Posterior cingulate gyrus (tissue), 11 donors: Measurements from ENCODE around the gene PLEKHG1.

ENCODE experiments used
- DNase-seq, 10 donors: peaks; one replicate each; pipeline versions ENCODE4 v3.0.0 to v3.0.0-alpha.2; 2020 to 2021; ENCODE audit warnings: mixed read lengths in 3 of 10
- intact Hi-C: fragments of 100-400 bp; cut with DNase I; formaldehyde crosslinking; loops from one replicate; pipeline ENCODE4 v1.15.1; 2023

PLEKHG1 gene

GRCh38 chr6:150617062-150617461 is 17.4 kb downstream of the PLEKHG1 start:
- intact Hi-C loops = no loop called here
- DNase-seq = no peak

- intact Hi-C loops = no loop called here
- DNase-seq = no peak
Measured at GRCh38 chr6:150617496-150618460, 18.1 kb downstream of the PLEKHG1 start.

- intact Hi-C loops = no loop called here
- no peak for DNase-seq
Measured at GRCh38 chr6:150619275-150619674, 19.6 kb downstream of the PLEKHG1 start.

GRCh38 chr6:150620244-150620643 is 20.6 kb downstream of the PLEKHG1 start:
- peak in 1 of 10 donors; percentile 62 for DNase-seq
- intact Hi-C loops = no loop called here

- DNase-seq = no peak
- intact Hi-C loops = no loop called here
Measured at GRCh38 chr6:150620763-150621162, 21.1 kb downstream of the PLEKHG1 start.

- no peak for DNase-seq
- intact Hi-C loops = no loop called here
Measured at GRCh38 chr6:150622476-150622875, 22.8 kb downstream of the PLEKHG1 start.

GRCh38 chr6:150622941-150623874 is 23.5 kb downstream of the PLEKHG1 start:
- DNase-seq = peak in 1 of 10 donors; percentile 33
- intact Hi-C loops = no loop called here

GRCh38 chr6:150624191-150624590 is 24.5 kb downstream of the PLEKHG1 start:
- intact Hi-C loops = no loop called here
- no peak for DNase-seq

- intact Hi-C loops = no loop called here
- DNase-seq = no peak
Measured at GRCh38 chr6:150625927-150626326, 26.2 kb downstream of the PLEKHG1 start.

- no peak for DNase-seq
- intact Hi-C loops = no loop called here
Measured at GRCh38 chr6:150627154-150627553, 27.5 kb downstream of the PLEKHG1 start.

GRCh38 chr6:150627585-150628025 is 27.9 kb downstream of the PLEKHG1 start:
- DNase-seq = no peak
- intact Hi-C loops = no loop called here

- DNase-seq = no peak
- intact Hi-C loops = no loop called here
Measured at GRCh38 chr6:150628908-150629307, 29.2 kb downstream of the PLEKHG1 start.

- intact Hi-C loops = no loop called here
- peak in 1 of 10 donors; percentile 77 for DNase-seq
Measured at GRCh38 chr6:150631283-150631983, 31.7 kb downstream of the PLEKHG1 start.

- peak in 1 of 10 donors; percentile 64 for DNase-seq
- intact Hi-C loops = no loop called here
Measured at GRCh38 chr6:150631984-150632642, 32.4 kb downstream of the PLEKHG1 start.

- DNase-seq = peak in 1 of 10 donors; percentile 61
- intact Hi-C loops = no loop called here
Measured at GRCh38 chr6:150632785-150633485, 33.2 kb downstream of the PLEKHG1 start.

GRCh38 chr6:150633486-150633834 is 33.8 kb downstream of the PLEKHG1 start:
- intact Hi-C loops = no loop called here
- DNase-seq = no peak

- intact Hi-C loops = no loop called here
- DNase-seq = no peak
Measured at GRCh38 chr6:150634176-150634963, 34.7 kb downstream of the PLEKHG1 start.

- no peak for DNase-seq
- intact Hi-C loops = no loop called here
Measured at GRCh38 chr6:150634964-150635292, 35.2 kb downstream of the PLEKHG1 start.
